ENCODE data around the gene USP17L21. TPM values are rescaled to one million over a fixed set of nuclear protein-coding genes. Genes with fewer than 3 reads are reported as not detected.
"Not testable (repeated sequence)": the region's sequence is repeated elsewhere in the genome, so short reads cannot be mapped to it uniquely, and the experiment has no call there.

USP17L21 gene
- total RNA-seq = not detected

- CTCF ChIA-PET; H3K36me3 Mint-ChIP-seq (ENCODE audit: low read depth); H3K27me3 Mint-ChIP-seq; POLR2A ChIA-PET; H3K27ac Mint-ChIP-seq; DNase-seq; H3K9me3 Mint-ChIP-seq; H3K4me1 Mint-ChIP-seq; H3K4me3 Mint-ChIP-seq: not testable (repeated sequence)
Measured at GRCh38 chr4:9262572-9262971, at the start of gene USP17L21. TSS of gene USP17L21 (plus strand) at chr4:9262872. CDS start at chr4:9262872, 0 bp downstream.

- H3K27ac Mint-ChIP-seq; POLR2A ChIA-PET; H3K9me3 Mint-ChIP-seq; H3K4me3 Mint-ChIP-seq; H3K27me3 Mint-ChIP-seq; DNase-seq; H3K4me1 Mint-ChIP-seq; H3K36me3 Mint-ChIP-seq (ENCODE audit: low read depth); CTCF ChIA-PET: not testable (repeated sequence)
Measured at GRCh38 chr4:9214701-9215100, 48.0 kb upstream of the USP17L21 start.

GRCh38 chr4:9215105-9215504 lies 47.6 kb upstream of the USP17L21 start, which contains the start of gene USP17L11:
TSS of gene USP17L11 (plus strand) at chr4:9215405. CDS start at chr4:9215405, 0 bp downstream.
- H3K4me3 Mint-ChIP-seq; H3K36me3 Mint-ChIP-seq (ENCODE audit: low read depth): not testable (repeated sequence)

GRCh38 chr4:9219852-9220251 lies 42.8 kb upstream of the USP17L21 start, which contains the start of gene USP17L12:
TSS of gene USP17L12 (plus strand) at chr4:9220152. CDS start at chr4:9220152, 0 bp downstream.
- H3K4me3 Mint-ChIP-seq; H3K27ac Mint-ChIP-seq; POLR2A ChIA-PET; H3K4me1 Mint-ChIP-seq; H3K27me3 Mint-ChIP-seq; CTCF ChIA-PET; H3K9me3 Mint-ChIP-seq; DNase-seq; H3K36me3 Mint-ChIP-seq (ENCODE audit: low read depth): not testable (repeated sequence)

More at GRCh38 chr4:9215105-9215504, 47.6 kb upstream of the USP17L21 start, which contains the start of gene USP17L11:
- H3K27ac Mint-ChIP-seq, POLR2A ChIA-PET, H3K27me3 Mint-ChIP-seq, DNase-seq, CTCF ChIA-PET, H3K9me3 Mint-ChIP-seq, H3K4me1 Mint-ChIP-seq: not testable (repeated sequence)

- H3K9me3 Mint-ChIP-seq; H3K4me1 Mint-ChIP-seq; H3K27me3 Mint-ChIP-seq; POLR2A ChIA-PET; DNase-seq; H3K27ac Mint-ChIP-seq; CTCF ChIA-PET; H3K36me3 Mint-ChIP-seq (ENCODE audit: low read depth); H3K4me3 Mint-ChIP-seq: not testable (repeated sequence)
Measured at GRCh38 chr4:9224596-9224995, 38.1 kb upstream of the USP17L21 start, which contains the start of gene USP17L13. TSS of gene USP17L13 (plus strand) at chr4:9224896. CDS start at chr4:9224896, 0 bp downstream.

GRCh38 chr4:9230249-9230648 lies 32.4 kb upstream of the USP17L21 start:
- H3K36me3 Mint-ChIP-seq (ENCODE audit: low read depth); H3K27me3 Mint-ChIP-seq; H3K9me3 Mint-ChIP-seq; DNase-seq; CTCF ChIA-PET; POLR2A ChIA-PET; H3K27ac Mint-ChIP-seq; H3K4me1 Mint-ChIP-seq; H3K4me3 Mint-ChIP-seq: not testable (repeated sequence)

GRCh38 chr4:9234085-9234484 lies 28.6 kb upstream of the USP17L21 start, which contains the start of gene USP17L15:
TSS of gene USP17L15 (plus strand) at chr4:9234385. CDS start at chr4:9234385, 0 bp downstream.
- H3K27me3 Mint-ChIP-seq; H3K9me3 Mint-ChIP-seq; H3K36me3 Mint-ChIP-seq (ENCODE audit: low read depth); DNase-seq; H3K4me1 Mint-ChIP-seq; H3K4me3 Mint-ChIP-seq; H3K27ac Mint-ChIP-seq; CTCF ChIA-PET; POLR2A ChIA-PET: not testable (repeated sequence)

GRCh38 chr4:9238461-9238860 lies 24.2 kb upstream of the USP17L21 start:
- DNase-seq; CTCF ChIA-PET; H3K36me3 Mint-ChIP-seq (ENCODE audit: low read depth); H3K27ac Mint-ChIP-seq; H3K27me3 Mint-ChIP-seq; H3K4me1 Mint-ChIP-seq; H3K9me3 Mint-ChIP-seq; POLR2A ChIA-PET; H3K4me3 Mint-ChIP-seq: not testable (repeated sequence)

- H3K9me3 Mint-ChIP-seq; H3K36me3 Mint-ChIP-seq (ENCODE audit: low read depth); POLR2A ChIA-PET; H3K4me1 Mint-ChIP-seq; CTCF ChIA-PET; H3K27me3 Mint-ChIP-seq; H3K27ac Mint-ChIP-seq; DNase-seq; H3K4me3 Mint-ChIP-seq: not testable (repeated sequence)
Measured at GRCh38 chr4:9243579-9243978, 19.1 kb upstream of the USP17L21 start, which contains the start of gene USP17L17. TSS of gene USP17L17 (plus strand) at chr4:9243879. CDS start at chr4:9243879, 0 bp downstream.

- H3K27ac Mint-ChIP-seq; H3K4me1 Mint-ChIP-seq; H3K27me3 Mint-ChIP-seq; CTCF ChIA-PET; H3K36me3 Mint-ChIP-seq (ENCODE audit: low read depth); H3K9me3 Mint-ChIP-seq; POLR2A ChIA-PET; H3K4me3 Mint-ChIP-seq: not testable (repeated sequence)
- peak; percentile 14 for DNase-seq
Measured at GRCh38 chr4:9247953-9248680, 14.6 kb upstream of the USP17L21 start, which contains the start of gene USP17L18. TSS of gene USP17L18 (plus strand) at chr4:9248630. CDS start at chr4:9248630, 0 bp downstream.

- POLR2A ChIA-PET; H3K27me3 Mint-ChIP-seq; H3K27ac Mint-ChIP-seq; H3K9me3 Mint-ChIP-seq; H3K4me1 Mint-ChIP-seq; CTCF ChIA-PET; DNase-seq; H3K4me3 Mint-ChIP-seq; H3K36me3 Mint-ChIP-seq (ENCODE audit: low read depth): not testable (repeated sequence)
Measured at GRCh38 chr4:9253078-9253477, 9.6 kb upstream of the USP17L21 start, which contains the start of gene USP17L19. TSS of gene USP17L19 (plus strand) at chr4:9253378. CDS start at chr4:9253378, 0 bp downstream.

GRCh38 chr4:9257824-9258223 lies 4.8 kb upstream of the USP17L21 start, which contains the start of gene USP17L20:
TSS of gene USP17L20 (plus strand) at chr4:9258124. CDS start at chr4:9258124, 0 bp downstream.
- H3K27ac Mint-ChIP-seq; CTCF ChIA-PET; H3K9me3 Mint-ChIP-seq; DNase-seq; H3K36me3 Mint-ChIP-seq (ENCODE audit: low read depth); POLR2A ChIA-PET; H3K4me1 Mint-ChIP-seq; H3K4me3 Mint-ChIP-seq; H3K27me3 Mint-ChIP-seq: not testable (repeated sequence)

- POLR2A ChIA-PET; H3K27ac Mint-ChIP-seq; H3K9me3 Mint-ChIP-seq; H3K4me1 Mint-ChIP-seq; H3K36me3 Mint-ChIP-seq (ENCODE audit: low read depth); CTCF ChIA-PET; DNase-seq; H3K4me3 Mint-ChIP-seq; H3K27me3 Mint-ChIP-seq: not testable (repeated sequence)
Measured at GRCh38 chr4:9267319-9267718, 4.6 kb downstream of the USP17L21 start, which contains the start of gene USP17L22. TSS of gene USP17L22 (plus strand) at chr4:9267619. CDS start at chr4:9267619, 0 bp downstream.

- CTCF ChIA-PET; H3K4me1 Mint-ChIP-seq; H3K4me3 Mint-ChIP-seq; H3K27ac Mint-ChIP-seq; H3K36me3 Mint-ChIP-seq (ENCODE audit: low read depth); POLR2A ChIA-PET; H3K9me3 Mint-ChIP-seq; H3K27me3 Mint-ChIP-seq: not testable (repeated sequence)
- DNase-seq = peak; percentile 20
Measured at GRCh38 chr4:9271719-9272118, 9.0 kb downstream of the USP17L21 start.
